GM12878 (cell line): ENCODE measurements around the gene ARPC1A.

Experiments
- CTCF ChIP-seq, 3 experiments: IDR thresholded peaks in 2 of 3; conservative IDR thresholded peaks in 1 of 3; 2 replicates each; pipeline ENCODE4 v1.5.1; 2011; ENCODE audit warnings: low read depth in 3 of 3, low read length in 3 of 3, mild to moderate bottlenecking in 3 of 3, control low read depth in 2 of 3, moderate library complexity in 2 of 3, inconsistent platforms in 1 of 3, mixed read lengths in 1 of 3; ENCODE audit not compliant: control insufficient read depth in 2 of 3, insufficient read depth in 1 of 3; ENCODE audit errors: extremely low read depth in 1 of 3
- GABPA ChIP-seq: IDR thresholded peaks from 2 replicates; pipeline ENCODE4 v1.6.1; 2014; ENCODE audit warnings: antibody characterized with exemption, low read depth, mild to moderate bottlenecking, inconsistent platforms
- PAX5 ChIP-seq: IDR thresholded peaks from 2 replicates; pipeline ENCODE4 v1.6.1; 2011; ENCODE audit warnings: low read depth, low read length, borderline replicate concordance
- SIN3A ChIP-seq: IDR thresholded peaks from 2 replicates; pipeline ENCODE4 v1.6.1; 2012; ENCODE audit warnings: low read depth, low read length, improper control_type of control experiment
- SMC3 ChIP-seq: IDR thresholded peaks from 2 replicates; pipeline ENCODE4 v1.6.1; 2011; ENCODE audit warnings: low read length, improper control_type of control experiment, borderline replicate concordance
- TAF1 ChIP-seq: IDR thresholded peaks from 2 replicates; pipeline ENCODE4 v1.6.1; 2011; ENCODE audit warnings: mild to moderate bottlenecking, low read depth, low read length, borderline replicate concordance
- TCF12 ChIP-seq: IDR thresholded peaks from 2 replicates; pipeline ENCODE4 v1.6.1; 2011; ENCODE audit warnings: low read depth, mild to moderate bottlenecking, low read length
- TCF7 ChIP-seq: IDR thresholded peaks from 2 replicates; pipeline ENCODE4 v1.6.1; 2014; ENCODE audit warnings: antibody characterized with exemption, borderline replicate concordance
- ZBTB11 ChIP-seq: fragments of 450-650 bp; formaldehyde crosslinking; IDR thresholded peaks from 2 replicates; pipeline ENCODE4 v1.5.0; 2022; ENCODE audit warnings: mild to moderate bottlenecking, missing genetic modification characterization
- TF ChIP-seq, protein P1 (sequence below): IDR thresholded peaks from 2 replicates; pipeline ENCODE4 v1.6.1; 2011; ENCODE audit warnings: low read depth, mild to moderate bottlenecking, low read length, moderate library complexity, borderline replicate concordance; ENCODE audit errors: extremely low read depth

- TF ChIP-seq CTCF (IDR thresholded peaks at IDR 0.05 in 2 of 3, conservative IDR thresholded peaks at IDR 0.05 in 1 of 3; ENCODE audit: control insufficient read depth in 2 of 3, extremely low read depth in 1 of 3, insufficient read depth in 1 of 3, low read depth in 3 of 3, low read length in 3 of 3) (no peak), TCF12 (no peak), ZBTB11 (no peak), SIN3A (no peak), TCF7 (no peak), TAF1 (no peak), GABPA (no peak), PAX5 (no peak), SMC3 (no peak)
- TF ChIP-seq, protein P1, sequence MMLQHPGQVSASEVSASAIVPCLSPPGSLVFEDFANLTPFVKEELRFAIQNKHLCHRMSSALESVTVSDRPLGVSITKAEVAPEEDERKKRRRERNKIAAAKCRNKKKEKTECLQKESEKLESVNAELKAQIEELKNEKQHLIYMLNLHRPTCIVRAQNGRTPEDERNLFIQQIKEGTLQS: no peak
Observed at GRCh38 chr7:99404977-99405320, 79.3 kb downstream of the ARPC1A start.
